Measurements from ENCODE around the gene FDX1.
A peak's percentile ranks its signal among the peaks of the same experiment; 100 is the strongest.

Gene FDX1

GRCh38 chr11:110469127-110469526 is 39.4 kb downstream of the FDX1 start:
- no peak for DNase-seq

GRCh38 chr11:110470716-110471115 is 41.0 kb downstream of the FDX1 start:
- no peak for DNase-seq

GRCh38 chr11:110471371-110471770 is 41.6 kb downstream of the FDX1 start:
- DNase-seq, result no peak

- DNase-seq, result no peak
Observed at GRCh38 chr11:110472858-110473257, 43.1 kb downstream of the FDX1 start.

DNA sequence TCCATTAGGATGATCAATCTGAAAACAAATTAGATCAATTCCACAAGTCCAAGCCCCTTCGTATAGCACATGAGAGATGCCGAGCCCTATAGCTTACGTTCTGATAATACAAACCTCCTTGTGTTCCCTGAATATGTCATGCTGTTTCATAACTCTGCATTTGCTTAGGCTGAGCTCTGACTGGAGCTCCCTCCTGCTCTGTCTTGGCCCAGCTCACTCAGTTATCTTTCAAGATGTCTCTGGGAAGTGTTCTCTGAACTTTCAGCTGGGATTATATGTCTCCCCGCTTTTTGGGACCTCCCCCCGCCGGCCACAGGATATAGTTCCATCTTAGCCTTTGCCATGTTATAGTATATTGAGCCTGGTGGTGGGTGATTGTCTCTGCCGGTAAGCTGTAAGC is 44.0 kb downstream of the FDX1 start:
- no peak for DNase-seq

GRCh38 chr11:110474578-110474977 is 44.8 kb downstream of the FDX1 start:
- no peak for DNase-seq

DNA sequence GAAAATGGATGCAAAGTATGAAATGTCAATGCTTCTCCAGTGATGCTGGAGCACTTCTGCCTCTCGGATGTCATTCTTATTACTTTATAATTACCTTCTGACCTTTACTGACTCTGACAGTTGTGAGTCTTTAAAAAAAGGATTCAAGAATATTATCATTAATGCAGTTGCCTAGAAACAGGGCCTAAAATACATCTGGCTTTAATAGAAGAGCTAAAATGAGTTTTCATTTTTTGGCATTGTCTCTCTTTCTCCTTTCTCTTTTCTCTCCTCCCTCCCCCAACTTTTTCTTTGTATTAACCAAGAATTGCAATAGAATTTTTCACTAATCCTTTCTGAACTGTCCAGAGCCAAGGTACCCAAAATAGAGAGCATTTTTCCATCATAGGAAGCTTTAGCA is 45.9 kb downstream of the FDX1 start:
- DNase-seq, result no peak

DNA sequence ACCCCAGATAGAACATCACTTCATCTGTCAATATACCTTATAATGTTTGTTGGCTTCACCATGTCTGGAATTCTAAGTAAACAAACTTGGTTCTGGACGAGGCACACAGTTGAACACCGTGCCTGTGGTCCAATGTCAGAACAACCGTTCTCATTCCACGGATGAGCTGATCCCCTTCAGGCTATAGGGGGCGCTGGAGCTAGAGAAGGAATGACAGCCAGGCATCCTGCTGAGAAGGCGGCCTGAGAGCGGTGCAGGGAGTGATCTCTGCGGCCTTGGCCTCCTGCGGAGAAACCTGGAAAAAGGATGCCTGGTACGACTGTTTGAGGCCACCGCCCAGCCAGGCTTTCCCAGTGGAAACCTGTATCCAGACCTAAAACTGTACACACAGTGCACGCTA is 48.7 kb downstream of the FDX1 start:
- no peak for DNase-seq

DNA sequence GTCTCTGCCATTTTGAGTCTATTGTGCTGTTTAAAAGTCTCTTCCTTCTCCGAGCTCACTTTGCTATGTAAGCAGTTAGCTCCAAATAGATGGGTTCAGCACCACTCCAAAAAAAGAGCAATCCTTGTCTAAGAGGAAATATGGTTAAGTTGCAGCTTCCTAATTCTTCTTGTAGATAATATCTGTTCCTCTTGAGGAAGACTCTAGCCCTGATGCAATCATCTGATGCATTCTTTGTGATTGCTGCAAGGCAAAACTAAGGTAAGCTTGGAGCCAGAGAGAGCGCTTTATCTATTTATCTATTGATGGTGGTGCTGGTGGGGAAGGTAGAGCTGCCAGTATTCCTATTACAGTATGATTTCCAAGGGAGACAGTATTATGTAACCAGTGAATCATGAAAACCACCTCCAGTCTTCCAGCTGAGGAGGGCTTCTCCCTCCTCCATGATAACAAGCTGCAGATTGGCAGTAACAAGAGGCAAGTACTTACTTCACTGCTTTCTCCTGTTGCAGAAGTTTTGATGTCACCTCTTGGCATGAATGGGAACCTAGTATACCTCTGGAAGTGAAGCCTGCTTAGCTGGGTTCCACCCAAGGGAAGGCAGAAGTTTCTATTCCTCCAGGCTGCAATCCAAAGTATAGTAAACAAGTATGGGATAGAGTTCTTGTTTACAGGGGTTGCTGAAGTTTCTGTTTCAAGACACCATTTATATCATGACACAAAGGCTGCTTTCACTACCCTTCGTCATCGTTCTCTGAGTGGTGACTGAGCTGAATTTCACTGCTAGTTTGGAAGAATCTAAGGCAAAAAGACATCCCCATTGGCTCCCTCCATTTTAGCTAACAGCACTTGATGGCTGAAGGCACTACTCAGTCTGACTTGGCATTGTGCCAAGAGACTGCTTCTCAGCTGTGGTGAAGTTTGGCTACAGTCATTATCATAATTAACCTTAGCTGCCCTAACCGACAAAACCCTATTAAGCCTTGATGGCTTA is 49.7 kb downstream of the FDX1 start:
- peak; percentile 27 for DNase-seq

GRCh38 chr11:110481523-110481922 is 51.8 kb downstream of the FDX1 start:
- DNase-seq, result no peak

DNA sequence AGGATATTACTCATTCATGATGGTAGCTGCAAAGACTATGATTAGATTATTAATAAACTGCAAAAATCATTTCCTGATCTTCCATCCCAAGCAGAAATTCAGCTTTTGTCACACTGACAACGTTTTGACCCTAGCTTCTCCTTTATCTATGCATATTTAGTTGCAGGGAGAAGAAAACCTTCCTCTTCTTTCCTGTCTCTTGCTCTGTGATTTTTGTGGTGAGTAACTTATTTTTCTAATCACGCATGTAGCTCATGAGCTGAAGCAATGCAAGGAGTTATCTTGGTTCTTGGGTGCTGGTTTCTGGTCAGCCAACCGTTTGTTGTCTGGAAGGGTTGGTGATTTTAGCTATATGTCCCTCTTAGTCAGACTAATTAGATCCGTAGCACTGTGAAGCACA is 56.4 kb downstream of the FDX1 start:
- no peak for DNase-seq

- DNase-seq, result no peak
Observed at GRCh38 chr11:110488446-110488845, 58.7 kb downstream of the FDX1 start.

DNA sequence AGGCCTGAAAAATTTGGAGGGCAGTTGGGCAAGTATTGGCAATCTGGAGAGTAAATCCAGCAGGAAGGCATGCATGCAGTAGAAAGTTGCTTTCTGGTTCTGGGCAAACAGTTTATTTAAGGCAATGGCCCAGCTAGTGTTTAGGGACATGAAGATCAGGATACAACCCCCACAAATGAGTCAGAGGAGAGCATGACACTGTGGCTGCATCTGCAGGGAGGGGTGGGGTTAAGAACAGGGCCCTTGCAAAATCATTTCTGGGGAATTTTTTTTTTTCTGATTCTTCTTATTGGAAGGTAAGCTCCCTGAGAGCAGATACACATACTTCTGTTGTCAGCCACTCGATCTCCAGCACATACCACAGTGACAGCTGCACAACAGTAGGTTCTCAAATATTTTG is 61.1 kb downstream of the FDX1 start:
- no peak for DNase-seq

- DNase-seq, result no peak
Observed at GRCh38 chr11:110491577-110492320, 62.0 kb downstream of the FDX1 start.

- DNase-seq, result no peak
Observed at GRCh38 chr11:110492321-110492685, 62.6 kb downstream of the FDX1 start.

- no peak for DNase-seq
Observed at GRCh38 chr11:110493346-110493745, 63.6 kb downstream of the FDX1 start.

GRCh38 chr11:110497231-110497978 is 67.7 kb downstream of the FDX1 start:
- DNase-seq, result no peak

DNA sequence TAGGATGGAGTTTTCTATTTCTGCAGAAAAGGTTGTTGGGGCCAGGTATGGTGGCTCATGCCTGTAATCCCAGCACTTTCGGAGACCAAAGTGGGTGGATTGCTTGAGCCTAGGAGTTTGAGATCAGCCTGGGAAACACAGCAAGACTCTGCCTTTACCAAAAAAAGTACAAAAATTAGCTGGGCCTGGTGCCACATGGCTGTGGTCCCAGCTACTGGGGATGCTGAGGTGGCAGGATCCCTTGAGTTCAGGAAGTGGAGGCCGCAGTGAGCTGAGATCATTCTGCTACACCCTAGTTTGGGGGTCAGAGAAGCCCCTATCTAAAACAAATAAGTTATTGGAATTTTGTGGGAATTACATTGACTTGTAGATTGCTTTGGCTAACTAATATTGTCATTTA is 71.7 kb downstream of the FDX1 start:
- DNase-seq, result no peak

- DNase-seq, result no peak
Observed at GRCh38 chr11:110505528-110506284, 76.0 kb downstream of the FDX1 start.

GRCh38 chr11:110507328-110507727 is 77.6 kb downstream of the FDX1 start:
- no peak for DNase-seq

DNA sequence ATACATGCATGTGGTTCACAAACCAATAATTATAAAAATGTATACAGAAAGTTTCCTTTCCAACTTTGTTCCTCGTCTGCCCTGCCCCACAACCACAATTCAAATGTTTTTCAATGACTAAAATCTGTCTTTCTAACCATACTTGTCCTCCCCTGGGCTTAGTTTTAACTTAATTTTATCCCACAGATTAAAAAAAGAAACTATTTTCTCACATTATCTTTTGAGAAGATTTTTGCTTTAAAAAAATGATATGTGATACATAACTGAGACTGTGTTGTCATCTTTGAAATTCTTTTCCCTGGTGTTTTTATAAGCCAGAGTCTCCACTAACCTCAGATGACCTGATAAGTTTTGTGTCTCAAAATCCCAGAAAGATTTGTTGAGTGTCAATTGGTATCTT is 79.0 kb downstream of the FDX1 start:
- no peak for DNase-seq

GRCh38 chr11:110509472-110509871 is 79.7 kb downstream of the FDX1 start:
- DNase-seq, result no peak

- DNase-seq, result no peak
Observed at GRCh38 chr11:110512026-110512425, 82.3 kb downstream of the FDX1 start.
